ENCODE results near the gene ZBTB7C.

GRCh38 chr18:48348739-48349138 is 60.4 kb downstream of the ZBTB7C start:
- TF ChIP-seq, protein P1, sequence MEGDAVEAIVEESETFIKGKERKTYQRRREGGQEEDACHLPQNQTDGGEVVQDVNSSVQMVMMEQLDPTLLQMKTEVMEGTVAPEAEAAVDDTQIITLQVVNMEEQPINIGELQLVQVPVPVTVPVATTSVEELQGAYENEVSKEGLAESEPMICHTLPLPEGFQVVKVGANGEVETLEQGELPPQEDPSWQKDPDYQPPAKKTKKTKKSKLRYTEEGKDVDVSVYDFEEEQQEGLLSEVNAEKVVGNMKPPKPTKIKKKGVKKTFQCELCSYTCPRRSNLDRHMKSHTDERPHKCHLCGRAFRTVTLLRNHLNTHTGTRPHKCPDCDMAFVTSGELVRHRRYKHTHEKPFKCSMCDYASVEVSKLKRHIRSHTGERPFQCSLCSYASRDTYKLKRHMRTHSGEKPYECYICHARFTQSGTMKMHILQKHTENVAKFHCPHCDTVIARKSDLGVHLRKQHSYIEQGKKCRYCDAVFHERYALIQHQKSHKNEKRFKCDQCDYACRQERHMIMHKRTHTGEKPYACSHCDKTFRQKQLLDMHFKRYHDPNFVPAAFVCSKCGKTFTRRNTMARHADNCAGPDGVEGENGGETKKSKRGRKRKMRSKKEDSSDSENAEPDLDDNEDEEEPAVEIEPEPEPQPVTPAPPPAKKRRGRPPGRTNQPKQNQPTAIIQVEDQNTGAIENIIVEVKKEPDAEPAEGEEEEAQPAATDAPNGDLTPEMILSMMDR (IDR thresholded peaks at IDR 0.05; ENCODE audit: insufficient read depth, low read length, poor library complexity, severe bottlenecking): no peak
- no peak for TF ChIP-seq EZH2phosphoT487 (conservative IDR thresholded peaks at IDR 0.05; ENCODE audit: low read length)

Data from SU-DHL-6 (cell line).